Liver (tissue), 9 donors: Measurements from ENCODE around the gene AADACL4. TPM values are rescaled to one million over a fixed set of nuclear protein-coding genes. Genes with fewer than 3 reads are reported as not detected.

Experiments used
- DNase-seq: peaks from one replicate; pipeline ENCODE4 v3.0.0-alpha.2; 2017; ENCODE audit warnings: low spot score
- H3K27ac ChIP-seq, 2 donors: one replicate each; pipeline ENCODE4 v1.7.0; 2013; ENCODE audit warnings: inconsistent platforms in 2 of 2, low read length in 2 of 2, control low read depth in 1 of 2, low read depth in 1 of 2, mild to moderate bottlenecking in 1 of 2
- H3K27me3 ChIP-seq, 4 donors: one replicate each; pipeline versions ENCODE4 v1.6.1 to v1.7.0; 2013; ENCODE audit warnings: low read length in 3 of 4, inconsistent platforms in 1 of 4, mild to moderate bottlenecking in 1 of 4, moderate library complexity in 1 of 4; ENCODE audit not compliant: control insufficient read depth in 4 of 4, insufficient read depth in 4 of 4
- H3K36me3 ChIP-seq, 4 donors: one replicate each; pipeline versions ENCODE4 v1.6.1 to v1.7.0; 2013; ENCODE audit warnings: low read length in 3 of 4, mild to moderate bottlenecking in 3 of 4, low read depth in 1 of 4, moderate library complexity in 1 of 4; ENCODE audit not compliant: control insufficient read depth in 4 of 4, insufficient read depth in 3 of 4
- H3K4me1 ChIP-seq, 4 donors: one replicate each; pipeline versions ENCODE4 v1.6.1 to v1.7.0; 2013; ENCODE audit warnings: low read length in 3 of 4, mild to moderate bottlenecking in 3 of 4, moderate library complexity in 1 of 4; ENCODE audit not compliant: control insufficient read depth in 4 of 4, insufficient read depth in 4 of 4
- H3K4me3 ChIP-seq, 3 donors: one replicate each; pipeline versions ENCODE4 v1.6.1 to v1.7.0; 2013; ENCODE audit warnings: low read length in 3 of 3, control low read depth in 1 of 3, low read depth in 1 of 3, mild to moderate bottlenecking in 1 of 3
- H3K9ac ChIP-seq, 2 donors: one replicate each; pipeline ENCODE4 v1.7.0; 2013; ENCODE audit warnings: low read length in 2 of 2, mild to moderate bottlenecking in 2 of 2, moderate library complexity in 2 of 2, control low read depth in 1 of 2, low read depth in 1 of 2
- H3K9me3 ChIP-seq, 4 donors: one replicate each; pipeline versions ENCODE4 v1.6.1 to v1.7.0; 2013; ENCODE audit warnings: low read length in 3 of 4; ENCODE audit not compliant: control insufficient read depth in 4 of 4
- CTCF ChIP-seq: fragments of 150-350 bp; IDR thresholded peaks from 2 replicates; pipeline ENCODE4 v1.5.1; 2017; ENCODE audit warnings: improper control_type of control experiment, low read depth, low read length; ENCODE audit not compliant: missing input control
- EGR1 ChIP-seq, 2 donors: IDR thresholded peaks; 2 replicates each; pipeline ENCODE4 v1.6.1; 2016 to 2018; ENCODE audit warnings: antibody characterized with exemption in 2 of 2, low read depth in 2 of 2
- FOXA1 ChIP-seq: IDR thresholded peaks from 2 replicates; pipeline ENCODE4 v1.6.1; 2016; ENCODE audit warnings: antibody characterized with exemption
- FOXA2 ChIP-seq: IDR thresholded peaks from 2 replicates; pipeline ENCODE4 v1.6.1; 2016; ENCODE audit warnings: antibody characterized with exemption
- GABPA ChIP-seq, 2 donors: IDR thresholded peaks in 1 of 2; conservative IDR thresholded peaks in 1 of 2; 2 replicates each; pipeline ENCODE4 v1.6.1; 2016; ENCODE audit warnings: antibody characterized with exemption in 2 of 2, mild to moderate bottlenecking in 1 of 2, moderate library complexity in 1 of 2
- HNF4A ChIP-seq, 2 donors: conservative IDR thresholded peaks; 2 replicates each; pipeline ENCODE4 v1.6.1; 2016; ENCODE audit warnings: antibody characterized with exemption in 2 of 2, mild to moderate bottlenecking in 2 of 2
- JUND ChIP-seq, 2 donors: IDR thresholded peaks; 2 replicates each; pipeline ENCODE4 v1.6.1; 2016; ENCODE audit warnings: antibody characterized with exemption in 2 of 2
- MAX ChIP-seq: IDR thresholded peaks from 2 replicates; pipeline ENCODE4 v1.6.1; 2016; ENCODE audit warnings: antibody characterized with exemption
- NR2F2 ChIP-seq: IDR thresholded peaks from 2 replicates; pipeline ENCODE4 v1.6.1; 2016; ENCODE audit warnings: antibody characterized with exemption
- RAD21 ChIP-seq, 2 donors: IDR thresholded peaks; 2 replicates each; pipeline ENCODE4 v1.6.1; 2016; ENCODE audit warnings: antibody characterized with exemption in 2 of 2, mild to moderate bottlenecking in 2 of 2
- REST ChIP-seq: IDR thresholded peaks from 2 replicates; pipeline ENCODE4 v1.6.1; 2016; ENCODE audit warnings: antibody characterized with exemption, mild to moderate bottlenecking
- RXRA ChIP-seq, 2 donors: IDR thresholded peaks; 2 replicates each; pipeline ENCODE4 v1.6.1; 2017 to 2018; ENCODE audit warnings: antibody characterized with exemption in 2 of 2, mild to moderate bottlenecking in 1 of 2
- SP1 ChIP-seq: IDR thresholded peaks from 2 replicates; pipeline ENCODE4 v1.6.1; 2018; ENCODE audit warnings: antibody characterized with exemption, mild to moderate bottlenecking
- TAF1 ChIP-seq: conservative IDR thresholded peaks from 2 replicates; pipeline ENCODE4 v1.6.1; 2016; ENCODE audit warnings: antibody characterized with exemption, mild to moderate bottlenecking
- YY1 ChIP-seq: IDR thresholded peaks from 2 replicates; pipeline ENCODE4 v1.6.1; 2016; ENCODE audit warnings: antibody characterized with exemption, mild to moderate bottlenecking
- ZBTB33 ChIP-seq: IDR thresholded peaks from 2 replicates; pipeline ENCODE4 v1.6.1; 2016; ENCODE audit warnings: antibody characterized with exemption
- WGBS: extraction: QIAGEN DNeasy Blood & Tissue Kit; methylation state at CpG from one replicate; pipeline ENCODE4 v1.1.7; 2013; 5-methylcytosine and 5-hydroxymethylcytosine counted together
- polyA plus RNA-seq, 2 donors: library from polyadenylated mRNA; stranded (reverse) in 1 of 2; unstranded in 1 of 2; fragments of 200-250 nt in 1 of 2; fragments of >200 nt in 1 of 2; fragmentation: Nextera tagmentation in 1 of 2; extraction: Ambion mirVana in 1 of 2; gene quantifications; one replicate each; pipeline versions ENCODE4 v1.2.1 to v1.2.3, GENCODE V29; 2013 to 2015
- total RNA-seq, 2 donors: library from RNA; depleted of rRNA; stranded (reverse); fragments of >200 nt; gene quantifications; one replicate each; pipeline ENCODE4 v1.2.3, GENCODE V29; 2014
- donor health status: healthy.
- donor health status: healthy.
- donor health status: healthy.
- donor health status: healthy.
- donor health status: healthy.

Gene AADACL4
- total and polyA plus RNA-seq, 4 donors = not detected

- Histone ChIP-seq H3K4me3 (no peak overlapping the region), H3K9ac (no peak overlapping the region), H3K36me3 (no peaks in the 10 kb centered on the region), H3K4me1 (no peaks in the 10 kb centered on the region), H3K9me3 (no peaks in the 10 kb centered on the region), H3K27ac (no peak overlapping the region), H3K27me3 (no peaks in the 10 kb centered on the region)
- 86% methylated on average over 15 of the region's 15 CpGs for WGBS
- TF ChIP-seq RXRA (IDR thresholded peaks at IDR 0.05) (no peak), MAX (no peak), REST (no peak), EGR1 (IDR thresholded peaks at IDR 0.05; ENCODE audit: low read depth in 2 of 2) (no peak), CTCF (no peak), GABPA (IDR thresholded peaks at IDR 0.05 in 1 of 2, conservative IDR thresholded peaks at IDR 0.05 in 1 of 2) (no peak), NR2F2 (no peak), SP1 (no peak)
- no peak for DNase-seq
Measured at GRCh38 chr1:12629985-12630760, 13.7 kb upstream of the AADACL4 start.

- no peak for DNase-seq
- no peak overlapping the region for H3K4me3 ChIP-seq
- no peaks in the 10 kb centered on the region for H3K36me3 ChIP-seq
- WGBS = 87% methylated on average over 6 of the region's 6 CpGs
- H3K9ac ChIP-seq = no peak overlapping the region
- H3K27ac ChIP-seq = no peak overlapping the region
- no peaks in the 10 kb centered on the region for H3K4me1 ChIP-seq
- H3K27me3 ChIP-seq = no peaks in the 10 kb centered on the region
- no peaks in the 10 kb centered on the region for H3K9me3 ChIP-seq
- TF ChIP-seq RAD21 (IDR thresholded peaks at IDR 0.05) (no peak), FOXA2 (no peak), RXRA (IDR thresholded peaks at IDR 0.05) (no peak), FOXA1 (no peak), TAF1 (no peak), HNF4A (conservative IDR thresholded peaks at IDR 0.05) (no peak), SP1 (no peak), CTCF (no peak), REST (no peak), YY1 (no peak), GABPA (IDR thresholded peaks at IDR 0.05 in 1 of 2, conservative IDR thresholded peaks at IDR 0.05 in 1 of 2) (no peak), JUND (IDR thresholded peaks at IDR 0.05) (no peak), ZBTB33 (no peak), EGR1 (IDR thresholded peaks at IDR 0.05; ENCODE audit: low read depth in 2 of 2) (no peak)
Measured at GRCh38 chr1:12630946-12631530, 12.8 kb upstream of the AADACL4 start.
